ENCODE measurements around the gene S100A3.

Gene S100A3

DNA sequence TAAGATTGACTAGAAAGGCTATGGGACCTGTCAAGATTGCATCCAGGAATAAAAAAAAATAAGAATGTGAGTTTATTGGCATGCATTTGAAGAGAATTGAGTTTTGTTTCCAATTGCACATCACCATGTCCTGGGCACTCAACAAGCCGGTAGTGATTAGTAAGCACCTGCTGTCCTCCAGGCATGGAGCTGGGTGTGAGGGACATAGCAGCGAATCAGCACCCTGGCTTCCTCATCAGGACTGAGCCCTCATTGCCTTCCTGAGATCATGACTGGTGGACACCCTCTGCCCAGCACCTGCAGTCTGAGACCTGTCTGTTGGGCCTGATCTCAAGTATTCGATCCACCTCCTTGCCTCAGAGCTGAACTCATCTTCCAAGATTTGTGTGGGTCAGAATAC lies 40.0 kb downstream of the S100A3 start:
- no peak for DNase-seq (ENCODE audit: low spot score)

DNA sequence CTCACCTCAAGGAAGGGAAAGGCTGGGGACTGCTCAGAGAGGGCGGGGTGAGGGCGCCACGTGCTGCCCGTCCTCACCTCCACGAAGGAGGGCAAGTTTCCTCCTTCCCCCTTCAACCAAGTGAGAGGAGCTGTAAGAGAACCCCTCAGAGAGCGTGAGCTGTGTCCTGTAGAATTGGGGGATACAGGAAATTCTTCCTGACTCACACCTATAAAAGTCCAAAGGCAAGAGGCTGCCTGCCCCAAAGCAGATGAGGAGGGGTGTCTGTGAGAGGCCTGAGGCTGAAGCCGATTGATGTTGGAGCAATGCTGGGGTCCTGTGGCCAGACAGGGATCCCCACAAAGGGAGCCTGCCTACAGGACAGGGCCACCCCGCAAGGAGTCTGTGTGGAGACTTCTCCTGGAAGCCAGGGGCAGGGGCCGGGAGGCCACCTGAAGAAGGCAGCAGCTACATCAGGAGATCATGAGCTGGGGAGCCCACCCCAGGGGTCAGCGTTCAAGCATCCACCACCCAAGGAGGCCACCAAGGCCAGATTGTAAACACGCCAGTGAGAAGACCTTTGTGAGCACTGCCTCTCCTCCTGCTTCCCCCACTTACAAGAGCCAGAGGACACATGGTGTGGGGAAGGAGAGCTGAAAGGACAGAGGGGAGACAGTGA lies 41.0 kb downstream of the S100A3 start:
- DNase-seq (ENCODE audit: low spot score): no peak

DNA sequence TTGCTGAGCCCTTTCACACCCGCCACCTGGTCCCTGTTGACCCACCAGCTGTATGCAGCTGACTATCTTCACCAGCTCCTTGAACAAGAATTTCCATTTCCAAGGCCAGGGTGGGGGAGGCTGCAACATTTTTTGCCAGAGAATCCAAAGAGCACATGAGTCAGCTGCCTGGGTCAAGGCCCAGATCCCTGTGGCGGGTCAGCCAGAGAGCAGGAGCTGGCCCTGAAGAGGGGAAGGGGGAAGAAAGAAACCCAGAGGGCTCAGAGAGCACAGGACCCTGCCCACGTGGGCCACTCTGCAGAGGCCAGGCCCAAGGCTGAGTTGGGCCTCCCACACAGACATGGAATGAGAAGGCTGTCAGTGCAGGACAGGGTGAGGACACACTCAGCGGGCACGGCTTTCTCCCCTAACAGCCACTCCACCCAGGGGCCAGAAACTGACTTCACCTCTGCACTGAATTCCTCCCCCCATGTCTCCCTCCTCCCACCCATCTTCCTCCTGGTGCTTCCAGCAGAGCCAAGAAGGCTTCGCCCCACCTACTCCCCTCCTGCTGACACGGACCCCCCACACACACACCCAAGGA lies 42.1 kb downstream of the S100A3 start:
- DNase-seq (ENCODE audit: low spot score): no peak

DNA sequence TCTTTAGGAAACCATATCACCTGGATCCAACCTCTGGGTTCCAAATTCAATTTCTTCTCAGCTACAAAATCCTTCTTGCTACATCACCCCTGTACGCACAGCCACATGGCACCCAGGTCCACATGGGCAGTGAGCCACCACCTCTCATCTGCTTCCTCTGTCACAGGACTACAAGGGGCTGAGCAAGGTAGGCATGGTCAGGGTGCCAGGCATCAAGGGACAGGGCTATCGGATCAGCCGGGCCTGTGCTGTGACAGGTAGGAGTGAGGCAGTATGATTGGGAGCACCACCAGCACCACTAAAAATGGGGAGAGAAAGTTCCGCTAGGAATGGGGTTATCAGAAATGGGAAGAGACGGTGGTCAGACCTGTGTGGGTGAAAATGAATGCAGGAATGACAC lies 42.7 kb downstream of the S100A3 start:
- DNase-seq (ENCODE audit: low spot score): no peak

DNA sequence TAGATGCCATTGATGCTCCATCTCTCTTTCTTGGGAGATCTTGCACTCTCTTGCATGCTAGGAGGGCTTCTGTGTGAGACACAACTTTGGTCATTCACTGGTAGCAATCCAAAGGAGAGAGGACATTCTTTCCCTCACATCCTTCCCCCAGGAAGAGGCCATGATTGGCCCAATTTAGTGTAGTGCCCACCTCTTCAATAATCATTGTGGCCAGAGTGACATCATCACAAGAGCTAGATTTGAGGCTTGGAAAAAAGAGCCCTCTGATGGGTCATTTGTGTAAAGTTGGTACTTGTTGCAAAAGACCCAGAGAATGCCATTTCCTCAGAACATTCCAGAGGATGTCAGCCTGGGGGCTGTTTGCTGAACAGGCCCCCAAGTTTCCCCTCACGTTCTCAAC lies 43.5 kb downstream of the S100A3 start:
- no peak for DNase-seq (ENCODE audit: low spot score)

DNA sequence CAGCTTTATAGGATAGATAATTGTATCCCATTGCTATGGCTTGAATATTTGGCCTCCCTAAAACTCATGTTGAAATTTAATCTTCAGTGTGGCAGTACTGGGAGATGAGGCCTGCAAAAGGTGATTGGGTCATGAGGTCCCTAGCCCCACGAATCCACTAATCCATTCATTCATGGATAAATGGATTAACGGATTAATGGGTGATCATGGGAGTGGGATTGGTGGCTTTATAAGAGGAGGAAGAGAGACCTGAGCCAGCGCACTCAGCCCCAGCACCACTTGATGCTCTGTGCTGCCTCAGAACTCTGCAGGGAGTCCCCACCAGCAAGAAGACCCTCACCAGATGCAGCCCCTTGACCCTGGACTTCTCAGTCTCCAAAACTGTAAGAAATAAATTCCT lies 45.3 kb downstream of the S100A3 start:
- DNase-seq (ENCODE audit: low spot score): no peak

DNA sequence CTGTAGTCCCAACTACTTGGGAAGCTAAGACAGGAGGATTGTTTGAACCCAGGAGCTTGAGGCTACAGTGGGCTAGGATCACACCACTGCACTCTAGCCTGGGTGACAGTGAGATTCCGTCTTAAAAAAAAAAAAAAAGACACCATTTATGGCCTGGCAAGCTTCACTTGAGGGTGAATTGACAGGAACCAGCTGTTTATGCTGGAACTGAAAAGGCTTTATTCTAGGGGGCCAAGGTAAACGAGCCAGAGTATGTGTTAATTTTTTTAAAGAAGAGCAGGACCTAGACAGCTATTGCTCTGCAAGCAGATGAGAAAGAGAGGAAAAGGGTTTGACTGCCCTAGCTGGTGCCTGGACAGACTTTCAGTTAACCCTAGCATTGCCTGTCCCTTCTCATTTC lies 50.3 kb downstream of the S100A3 start:
- DNase-seq (ENCODE audit: low spot score): no peak
